ENCODE results near the gene ARPC5.

ARPC5 gene

GRCh38 chr1:183584147-183584546 lies 51.4 kb downstream of the ARPC5 start:
- no peak for DNase-seq (ENCODE audit: low read depth)

DNA sequence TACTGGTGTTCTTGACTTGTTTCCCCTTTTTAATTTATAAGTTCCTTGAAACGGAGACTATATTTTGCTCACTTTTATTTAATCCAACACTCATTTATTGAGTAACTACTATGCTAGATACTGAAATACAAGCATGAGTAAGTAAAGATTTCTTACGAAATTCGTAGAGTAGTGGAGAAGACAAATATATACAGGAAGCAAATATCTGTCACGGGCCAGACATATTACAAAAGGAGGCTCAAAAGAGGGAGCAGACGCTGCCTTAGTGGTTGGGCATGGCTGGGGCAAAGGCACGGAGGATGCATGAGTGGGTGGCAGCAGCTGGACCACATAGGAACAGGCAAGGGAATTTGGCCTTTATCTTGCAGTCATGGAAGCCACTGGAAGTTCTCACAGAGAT lies 52.1 kb downstream of the ARPC5 start:
- DNase-seq (ENCODE audit: low read depth): no peak

GRCh38 chr1:183582021-183582713 lies 53.4 kb downstream of the ARPC5 start:
- no peak for DNase-seq (ENCODE audit: low read depth)

GRCh38 chr1:183580281-183580682 lies 55.3 kb downstream of the ARPC5 start:
- no peak for DNase-seq (ENCODE audit: low read depth)

DNA sequence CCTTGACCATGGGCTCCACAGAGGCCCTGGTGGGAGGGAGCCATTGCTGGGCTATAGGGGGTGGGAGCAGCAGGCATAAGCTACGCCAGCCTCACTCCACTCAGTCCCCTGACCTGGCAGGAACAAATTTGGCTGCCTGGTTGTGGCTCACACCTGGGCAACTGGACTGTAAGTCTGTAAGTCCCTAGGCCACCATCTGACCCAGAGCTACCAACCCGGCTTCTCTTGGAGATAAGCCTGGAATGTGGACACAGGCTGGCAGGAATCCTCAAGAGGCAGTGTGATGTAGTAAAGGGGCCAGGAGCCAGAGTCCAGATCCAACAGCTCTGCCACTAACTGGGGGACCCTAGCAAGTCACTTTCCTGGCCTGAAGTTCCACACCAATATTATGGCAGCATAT lies 56.7 kb downstream of the ARPC5 start:
- no peak for DNase-seq (ENCODE audit: low read depth)

- no peak for DNase-seq (ENCODE audit: low read depth)
These were observed 57.6 kb downstream of the ARPC5 start for GRCh38 chr1:183577897-183578465.

DNA sequence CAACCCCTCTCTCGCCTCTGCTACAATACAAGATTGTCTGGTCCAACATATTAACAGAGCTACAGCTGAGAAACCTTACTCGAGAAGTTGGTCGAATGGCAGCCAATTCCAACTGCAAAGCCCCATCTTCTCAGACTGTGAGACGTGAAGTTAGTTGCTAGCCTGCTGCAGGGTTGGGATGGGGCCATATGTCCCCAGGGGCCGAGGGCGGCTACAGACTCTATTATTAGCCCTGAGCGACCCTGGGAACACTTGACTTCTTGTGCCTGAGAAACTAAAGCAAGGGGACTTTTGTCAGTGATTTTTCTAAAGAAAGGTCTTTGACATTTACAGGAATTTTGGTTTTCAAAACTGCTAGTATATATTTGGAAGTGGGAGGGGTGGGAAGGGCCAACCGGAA lies 59.0 kb downstream of the ARPC5 start:
- DNase-seq (ENCODE audit: low read depth): no peak

GRCh38 chr1:183575606-183576005 lies 60.0 kb downstream of the ARPC5 start:
- DNase-seq (ENCODE audit: low read depth): no peak

GRCh38 chr1:183572721-183573120 lies 62.9 kb downstream of the ARPC5 start:
- no peak for DNase-seq (ENCODE audit: low read depth)

DNA sequence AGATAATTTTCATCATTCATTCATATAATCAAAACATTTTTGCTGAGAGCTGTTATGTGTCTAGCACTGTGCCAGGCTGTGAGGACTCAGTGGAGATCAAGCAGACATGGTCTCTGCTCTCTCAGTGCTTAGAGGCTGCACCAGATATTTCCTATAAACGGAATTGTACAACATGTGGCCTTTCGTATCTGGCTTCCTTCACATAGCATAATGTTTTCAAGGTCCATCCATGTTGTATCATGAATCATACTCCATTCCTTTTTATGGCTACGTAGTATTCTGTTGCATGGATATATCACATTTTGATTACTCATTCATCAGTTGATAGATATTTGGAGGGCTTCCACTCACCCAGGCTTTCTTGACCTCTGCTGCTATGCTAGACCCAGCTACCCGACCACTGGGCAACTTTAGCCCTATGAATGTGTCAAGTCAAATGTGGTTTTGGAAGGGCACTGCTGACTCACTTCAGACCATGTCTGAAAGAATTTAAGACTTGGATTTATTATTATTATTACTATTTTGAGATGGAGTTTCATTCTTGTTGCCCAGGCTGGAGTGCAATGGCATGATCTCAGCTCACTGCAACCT lies 63.8 kb downstream of the ARPC5 start:
- DNase-seq (ENCODE audit: low read depth): peak; percentile 23
